Measurements from ENCODE around the gene RPS6KA5. TPM values are rescaled to one million over a fixed set of nuclear protein-coding genes. Genes with fewer than 3 reads are reported as not detected.

The RPS6KA5 gene
- 2.5 to 4.8 TPM (median 4.4 TPM) in 5 replicates for total RNA-seq (2022; extraction: Qiagen RNA extraction; ENCODE audit: low read depth)

DNA sequence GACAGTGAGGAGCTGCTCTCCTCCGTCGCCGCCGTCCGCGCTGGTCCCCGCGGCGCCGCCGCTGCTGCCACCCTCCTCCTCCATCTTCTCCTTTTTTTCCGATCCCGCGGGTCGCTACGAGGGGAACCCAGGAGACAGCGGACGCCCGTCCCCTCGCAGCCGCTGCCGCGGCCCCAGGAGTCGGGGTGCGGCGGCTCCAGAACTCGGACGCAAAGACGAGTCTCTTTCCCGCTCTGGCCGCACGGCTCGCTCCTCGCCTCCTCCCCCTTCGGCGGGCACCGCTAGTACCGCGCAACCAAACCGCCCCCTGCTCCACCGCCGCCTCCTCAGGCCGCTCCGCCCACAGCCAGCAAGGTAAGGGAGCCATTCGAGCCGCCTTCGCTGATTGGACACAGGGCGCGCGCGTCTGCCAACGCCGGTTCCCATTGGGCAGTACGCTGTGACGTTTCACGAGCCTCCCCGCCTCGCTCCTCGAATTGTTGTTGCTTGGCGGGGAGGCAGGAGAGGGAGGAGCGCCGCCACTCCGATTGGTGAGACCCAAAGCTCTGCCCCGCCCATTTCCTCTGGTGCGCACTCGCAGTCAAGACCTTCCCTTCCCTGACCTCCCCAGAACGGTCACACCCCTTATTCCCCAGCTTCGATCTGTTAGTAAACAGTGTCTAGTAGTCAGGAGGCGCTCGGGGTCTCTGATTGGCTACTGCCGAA is at the start of gene RPS6KA5:
TSS of gene RPS6KA5 (minus strand) at position 291 of the 705 bp plus-strand sequence. CDS start at position 84, 207 bp downstream.

DNA sequence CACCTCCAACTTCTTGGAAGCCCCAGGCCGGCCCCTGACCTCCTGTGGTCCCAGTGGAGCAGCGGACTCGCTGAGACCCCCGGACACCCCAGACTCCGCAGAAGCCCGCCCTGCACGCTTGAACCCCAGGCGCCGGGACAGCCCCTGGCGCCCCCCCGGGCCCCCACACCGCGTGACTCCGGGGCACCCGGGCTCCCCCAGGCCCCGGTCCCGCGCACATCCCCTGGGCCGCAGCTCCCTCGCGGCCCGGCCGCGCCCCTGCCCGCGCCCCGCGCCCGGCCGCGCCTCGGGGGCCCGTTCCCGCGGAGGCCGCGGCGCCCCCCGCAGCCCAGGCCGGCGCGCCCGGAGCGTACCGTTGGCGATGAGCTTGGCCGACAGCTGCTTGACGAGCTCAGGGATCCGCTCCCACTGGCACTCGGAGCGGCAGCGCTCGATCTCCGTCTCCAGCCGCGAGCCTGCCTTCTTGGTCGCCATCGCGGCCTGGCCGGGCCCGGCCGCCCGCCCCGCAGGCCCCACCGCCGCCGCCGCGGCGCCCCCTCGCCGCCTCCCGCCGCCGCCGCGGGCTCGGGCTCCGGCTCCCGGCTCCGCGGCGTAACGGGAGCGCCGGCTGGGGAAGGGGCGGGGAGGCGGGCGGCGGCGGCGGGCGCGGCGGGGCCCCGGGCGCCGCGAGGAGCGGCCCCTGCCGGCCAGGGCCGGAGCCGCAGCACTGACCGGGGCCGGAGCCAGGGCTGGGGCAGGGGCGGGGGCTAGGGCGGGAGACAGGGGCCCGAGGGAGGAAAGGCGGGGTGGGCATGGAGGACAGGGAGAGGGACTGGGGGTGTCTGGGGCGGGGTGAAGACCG is 244.4 kb downstream of the RPS6KA5 start, which contains the start of gene TTC7B:
TSS of gene TTC7B (minus strand) at position 609 of the 841 bp plus-strand sequence. CDS start at position 474, 135 bp downstream.

Other genes starting within 250 kb of the RPS6KA5 start
- 12.9 to 23.5 TPM (median 19.9 TPM) in 5 replicates for gene TTC7B, start 244.2 kb downstream of the RPS6KA5 start, total RNA-seq (2022; extraction: Qiagen RNA extraction; ENCODE audit: low read depth)
- 15.7 to 18.3 TPM (median 17.3 TPM) in 5 replicates for gene DGLUCY, start 53.4 kb upstream of the RPS6KA5 start, total RNA-seq (2022; extraction: Qiagen RNA extraction; ENCODE audit: low read depth)
- gene GPR68, start 184.1 kb upstream of the RPS6KA5 start, total RNA-seq (2022; extraction: Qiagen RNA extraction; ENCODE audit: low read depth): 0.18 to 0.21 TPM (median 0.19 TPM) in 3 of 5 replicates, not detected in the others

Data from A549 treated with ZK216348 at 1 μM for 4 hours (cell line).